Mesenchymal stem cell (in vitro differentiated cells and primary cell): Measurements from ENCODE around the gene SNX14.

Source experiments
- DNase-seq: peaks from one replicate; pipeline ENCODE4 v3.0.0-alpha.2; 2013
- H2AFZ ChIP-seq: one replicate; pipeline ENCODE4 v1.6.1; 2013; ENCODE audit warnings: low read depth, mild to moderate bottlenecking, control low read depth, inconsistent platforms, low read length, moderate library complexity
- H2AK5ac ChIP-seq: 2 replicates; pipeline ENCODE4 v1.6.1; 2013; ENCODE audit warnings: low read length, moderate library complexity, mild to moderate bottlenecking, inconsistent platforms; ENCODE audit not compliant: severe bottlenecking
- H2BK120ac ChIP-seq: one replicate; pipeline ENCODE4 v1.6.1; 2013; ENCODE audit warnings: low read depth, mild to moderate bottlenecking, inconsistent platforms, low read length, moderate library complexity
- H2BK12ac ChIP-seq, 2 experiments: one replicate each; pipeline ENCODE4 v1.6.1; 2013; ENCODE audit warnings: inconsistent platforms in 2 of 2, low read length in 2 of 2, mild to moderate bottlenecking in 2 of 2, moderate library complexity in 2 of 2, control low read depth in 1 of 2
- H2BK15ac ChIP-seq: one replicate; pipeline ENCODE4 v1.6.1; 2013; ENCODE audit warnings: mild to moderate bottlenecking, low read depth, inconsistent platforms; ENCODE audit not compliant: poor library complexity, severe bottlenecking
- H2BK5ac ChIP-seq: 2 replicates; pipeline ENCODE4 v1.6.1; 2013; ENCODE audit warnings: low read depth, mild to moderate bottlenecking, low read length, control low read depth, inconsistent platforms; ENCODE audit not compliant: poor library complexity, severe bottlenecking
- H3K14ac ChIP-seq, 2 experiments: one replicate each; pipeline ENCODE4 v1.6.1; 2013; ENCODE audit warnings: inconsistent platforms in 2 of 2, low read length in 2 of 2, control low read depth in 1 of 2, mild to moderate bottlenecking in 1 of 2, moderate library complexity in 1 of 2
- H3K18ac ChIP-seq, 2 experiments: one replicate each; pipeline ENCODE4 v1.6.1; 2013; ENCODE audit warnings: inconsistent platforms in 2 of 2, low read length in 2 of 2, control low read depth in 1 of 2, low read depth in 1 of 2, mild to moderate bottlenecking in 1 of 2
- H3K23ac ChIP-seq, 2 experiments: one replicate each; pipeline ENCODE4 v1.6.1; 2013; ENCODE audit warnings: inconsistent platforms in 2 of 2, low read length in 2 of 2, mild to moderate bottlenecking in 2 of 2, moderate library complexity in 2 of 2, control low read depth in 1 of 2
- H3K27ac ChIP-seq: 2 replicates; pipeline ENCODE4 v1.5.1; 2013; ENCODE audit warnings: mild to moderate bottlenecking, moderate library complexity, low read length, control low read depth, inconsistent platforms; ENCODE audit not compliant: poor library complexity, severe bottlenecking
- H3K27me3 ChIP-seq, 2 experiments: 2 replicates each; pipeline versions ENCODE4 v1.6.1 to v1.7.0; 2013; ENCODE audit warnings: low read length in 2 of 2, mild to moderate bottlenecking in 2 of 2, moderate library complexity in 2 of 2, control low read depth in 1 of 2, inconsistent platforms in 1 of 2; ENCODE audit not compliant: control insufficient read depth in 1 of 2, insufficient read depth in 1 of 2
- H3K36me3 ChIP-seq, 2 experiments: 2 replicates each; pipeline versions ENCODE4 v1.6.1 to v1.7.0; 2013; ENCODE audit warnings: low read length in 2 of 2, control low read depth in 1 of 2, inconsistent platforms in 1 of 2, low read depth in 1 of 2, mild to moderate bottlenecking in 1 of 2; ENCODE audit not compliant: insufficient read depth in 2 of 2, control insufficient read depth in 1 of 2
- H3K4ac ChIP-seq, 2 experiments: one replicate each; pipeline ENCODE4 v1.6.1; 2013; ENCODE audit warnings: inconsistent platforms in 2 of 2, low read length in 2 of 2, mild to moderate bottlenecking in 2 of 2, moderate library complexity in 2 of 2, control low read depth in 1 of 2, low read depth in 1 of 2
- H3K4me1 ChIP-seq: 2 replicates; pipeline ENCODE4 v1.6.1; 2013; ENCODE audit warnings: low read depth, low read length, control low read depth; ENCODE audit not compliant: control insufficient read depth, insufficient read depth
- H3K4me2 ChIP-seq: 2 replicates; pipeline ENCODE4 v1.6.1; 2013; ENCODE audit warnings: low read length, mild to moderate bottlenecking, inconsistent platforms; ENCODE audit not compliant: poor library complexity, severe bottlenecking
- H3K4me3 ChIP-seq, 2 experiments: 2 replicates each; pipeline versions ENCODE4 v1.5.1 to v1.7.0; 2013; ENCODE audit warnings: low read length in 2 of 2, mild to moderate bottlenecking in 2 of 2, control low read depth in 1 of 2, low read depth in 1 of 2; ENCODE audit not compliant: insufficient read depth in 1 of 2
- H3K79me1 ChIP-seq: replicated peaks from 2 replicates; pipeline ENCODE4 v1.6.1; 2013; ENCODE audit warnings: mild to moderate bottlenecking, control low read depth, low read length, inconsistent platforms; ENCODE audit not compliant: poor library complexity, severe bottlenecking
- H3K9ac ChIP-seq: 2 replicates; pipeline ENCODE4 v1.7.0; 2013; ENCODE audit warnings: mild to moderate bottlenecking, low read length, moderate library complexity
- H3K9me3 ChIP-seq: 2 replicates; pipeline ENCODE4 v1.7.0; 2013; ENCODE audit warnings: mild to moderate bottlenecking, low read length; ENCODE audit not compliant: control insufficient read depth
- H4K8ac ChIP-seq: one replicate; pipeline ENCODE4 v1.6.1; 2013; ENCODE audit warnings: inconsistent platforms, mild to moderate bottlenecking, low read length, moderate library complexity
- H4K91ac ChIP-seq: one replicate; pipeline ENCODE4 v1.6.1; 2013; ENCODE audit warnings: mild to moderate bottlenecking, low read length, inconsistent platforms
- WGBS: methylation state at CpG from one replicate; pipeline ENCODE4 v1.1.7; 2013; ENCODE audit warnings: mixed read lengths; 5-methylcytosine and 5-hydroxymethylcytosine counted together

Gene SNX14

GRCh38 chr6:85579581-85579980 lies 14.1 kb downstream of the SNX14 start:
- no peak overlapping the region for H3K14ac ChIP-seq
- WGBS = 99% methylated on average over 3 of the region's 4 CpGs
- H3K27ac ChIP-seq = no peak overlapping the region
- no peak overlapping the region for H4K91ac ChIP-seq
- H3K4me1 ChIP-seq = peaks cover 10% of the 10 kb centered on the region
- no peaks in the 10 kb centered on the region for H3K27me3 ChIP-seq
- no peak overlapping the region for H3K9ac ChIP-seq
- H2BK15ac ChIP-seq = no peak overlapping the region
- no peak overlapping the region for H3K23ac ChIP-seq
- H4K8ac ChIP-seq = no peak overlapping the region
- no peak overlapping the region for H2AK5ac ChIP-seq
- peaks cover 10% of the 10 kb centered on the region for H3K79me1 ChIP-seq
- no peak overlapping the region for H3K18ac ChIP-seq
- no peak for DNase-seq
- H3K4me3 ChIP-seq = no peak overlapping the region
- H2BK120ac ChIP-seq = no peak overlapping the region
- no peak overlapping the region for H3K4ac ChIP-seq
- no peak overlapping the region for H2BK12ac ChIP-seq
- H2AFZ ChIP-seq = no peak overlapping the region
- H3K9me3 ChIP-seq = peaks cover 7% of the 10 kb centered on the region
- H3K36me3 ChIP-seq = peaks cover 9 to 15% of the 10 kb centered on the region in 2 experiments
- no peak overlapping the region for H2BK5ac ChIP-seq
- no peak overlapping the region for H3K4me2 ChIP-seq

- H2BK12ac ChIP-seq = no peak overlapping the region
- no peak overlapping the region for H4K8ac ChIP-seq
- H3K4me3 ChIP-seq = no peak overlapping the region
- no peaks in the 10 kb centered on the region for H3K27me3 ChIP-seq
- peak; percentile 10 for DNase-seq
- peaks cover 10% of the 10 kb centered on the region for H3K4me1 ChIP-seq
- H3K9me3 ChIP-seq = no peaks in the 10 kb centered on the region
- 92% methylated on average over 2 of the region's 2 CpGs for WGBS
- no peak overlapping the region for H3K23ac ChIP-seq
- no peak overlapping the region for H2BK15ac ChIP-seq
- H3K14ac ChIP-seq = no peak overlapping the region
- no peak overlapping the region for H3K9ac ChIP-seq
- no peak overlapping the region for H2AK5ac ChIP-seq
- no peak overlapping the region for H3K18ac ChIP-seq
- no peak overlapping the region for H2AFZ ChIP-seq
- no peak overlapping the region for H3K4me2 ChIP-seq
- H3K4ac ChIP-seq = no peak overlapping the region
- no peak overlapping the region for H4K91ac ChIP-seq
- no peak overlapping the region for H2BK120ac ChIP-seq
- peaks cover 9 to 21% of the 10 kb centered on the region in 2 experiments for H3K36me3 ChIP-seq
- H3K27ac ChIP-seq = no peak overlapping the region
- H2BK5ac ChIP-seq = no peak overlapping the region
- peaks cover 15% of the 10 kb centered on the region for H3K79me1 ChIP-seq
These were observed 17.2 kb downstream of the SNX14 start for GRCh38 chr6:85576476-85576875.

DNA sequence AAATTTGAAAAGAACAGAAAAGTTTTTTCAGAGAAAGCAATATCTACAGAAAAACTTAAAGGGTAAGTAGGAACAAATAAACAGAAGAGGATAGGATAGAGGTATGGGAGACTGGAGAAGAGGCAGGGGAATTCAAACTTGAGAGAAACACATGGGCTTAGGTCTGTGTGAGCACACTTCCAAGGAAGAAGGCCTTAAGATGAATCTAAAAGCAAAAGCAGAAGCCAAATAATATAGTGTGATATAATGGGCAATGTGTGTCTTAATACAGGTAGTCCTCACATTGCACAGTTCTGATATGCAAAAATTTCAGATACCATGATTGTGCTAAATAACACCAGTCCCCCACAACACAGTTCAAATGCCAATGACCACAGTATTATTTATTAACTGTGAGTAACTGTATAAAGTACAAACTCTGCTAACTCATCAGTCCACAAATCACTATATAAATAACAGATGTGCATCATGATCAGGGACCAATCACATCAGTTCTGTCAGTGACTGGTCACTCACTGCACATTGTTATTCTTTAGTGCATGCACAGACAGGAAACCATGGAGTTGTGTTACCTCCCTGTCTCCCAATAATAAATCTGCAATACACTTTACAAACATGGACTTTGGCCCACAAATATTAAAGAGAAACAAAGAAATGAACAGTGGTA lies 18.6 kb downstream of the SNX14 start:
- peak overlapping the region; percentile 3 for H3K4me2 ChIP-seq
- no peak overlapping the region for H3K4me3 ChIP-seq
- no peak overlapping the region for H2AK5ac ChIP-seq
- peak overlapping the region; percentile 61 for H3K27ac ChIP-seq
- H4K8ac ChIP-seq = no peak overlapping the region
- H3K14ac ChIP-seq = no peak overlapping the region
- H3K36me3 ChIP-seq = peaks cover 13 to 30% of the 10 kb centered on the region in 2 experiments
- no peak overlapping the region for H3K4ac ChIP-seq
- peaks cover 4% of the 10 kb centered on the region for H3K4me1 ChIP-seq
- no peaks in the 10 kb centered on the region for H3K9me3 ChIP-seq
- no peaks in the 10 kb centered on the region for H3K27me3 ChIP-seq
- H2BK5ac ChIP-seq = no peak overlapping the region
- H4K91ac ChIP-seq = no peak overlapping the region
- no peak overlapping the region for H2BK120ac ChIP-seq
- peak; percentile 50 for DNase-seq
- H3K18ac ChIP-seq = no peak overlapping the region
- H2BK15ac ChIP-seq = no peak overlapping the region
- no peak overlapping the region for H3K23ac ChIP-seq
- no peak overlapping the region for H2BK12ac ChIP-seq
- no peak overlapping the region for H2AFZ ChIP-seq
- no peak overlapping the region for H3K9ac ChIP-seq
- peaks cover 14% of the 10 kb centered on the region for H3K79me1 ChIP-seq

DNA sequence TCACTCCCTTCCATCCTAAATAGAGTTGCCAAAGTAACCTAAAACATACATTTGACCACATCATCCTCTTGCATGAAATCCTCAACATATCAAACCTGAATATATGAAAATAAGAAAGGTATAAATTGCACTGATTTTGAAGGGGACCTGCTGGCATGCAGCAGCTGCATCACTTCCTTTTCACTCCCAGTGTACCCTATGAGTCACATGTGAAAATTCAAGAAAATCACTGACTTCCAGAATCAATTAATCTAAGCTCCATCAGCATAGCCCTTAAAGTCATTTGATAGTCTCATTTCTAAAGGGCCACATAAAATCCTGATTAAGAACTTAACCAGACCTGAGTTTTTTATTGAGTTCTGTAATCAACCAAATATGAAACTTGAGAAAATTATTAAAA lies 24.3 kb downstream of the SNX14 start:
- Histone ChIP-seq H3K4me3 (no peak overlapping the region), H3K9ac (no peak overlapping the region), H2AFZ (no peak overlapping the region), H3K14ac (no peak overlapping the region), H3K23ac (no peak overlapping the region), H2BK12ac (no peak overlapping the region), H2BK120ac (no peak overlapping the region), H2AK5ac (no peak overlapping the region), H2BK15ac (no peak overlapping the region), H3K18ac (no peak overlapping the region), H3K36me3 (peaks cover 7 to 48% of the 10 kb centered on the region in 2 experiments), H2BK5ac (no peak overlapping the region), H3K4ac (no peak overlapping the region), H4K91ac (no peak overlapping the region), H3K4me2 (no peak overlapping the region), H4K8ac (no peak overlapping the region), H3K79me1 (peaks cover 14% of the 10 kb centered on the region), H3K9me3 (no peaks in the 10 kb centered on the region), H3K27ac (no peak overlapping the region), H3K27me3 (no peaks in the 10 kb centered on the region), H3K4me1 (no peaks in the 10 kb centered on the region)
- DNase-seq = peak; percentile 39
